ENCODE data around the gene MS4A2.
"Not testable (repeated sequence)": the region's sequence is repeated elsewhere in the genome, so short reads cannot be mapped to it uniquely, and the experiment has no call there.

DNA sequence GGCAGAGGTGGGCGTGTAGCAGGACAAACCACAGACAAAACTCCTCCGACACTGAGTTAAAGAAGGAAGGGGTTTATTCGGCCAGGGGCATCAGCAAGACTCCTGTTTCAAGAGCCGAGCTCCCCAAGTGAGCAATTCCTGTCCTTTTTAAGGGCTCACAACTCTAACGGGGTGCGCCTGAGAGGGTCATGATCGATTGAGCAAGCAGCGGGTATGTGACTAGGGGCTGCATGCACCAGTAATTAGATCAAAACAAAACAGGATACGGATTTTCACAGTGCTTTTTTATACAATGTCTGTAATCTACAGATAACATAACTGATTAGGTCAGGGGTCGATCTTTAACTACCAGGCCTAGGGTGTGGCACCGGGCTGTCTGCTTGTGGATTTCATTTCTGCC, 12.9 kb downstream of the MS4A2 start:
- TF ChIP-seq EZH2 (IDR thresholded peaks at IDR 0.05; ENCODE audit: low read length, unreplicated experiment); EZH2phosphoT487 (IDR thresholded peaks at IDR 0.05; ENCODE audit: borderline replicate concordance, low read length): not testable (repeated sequence)
- TF ChIP-seq, protein P1, sequence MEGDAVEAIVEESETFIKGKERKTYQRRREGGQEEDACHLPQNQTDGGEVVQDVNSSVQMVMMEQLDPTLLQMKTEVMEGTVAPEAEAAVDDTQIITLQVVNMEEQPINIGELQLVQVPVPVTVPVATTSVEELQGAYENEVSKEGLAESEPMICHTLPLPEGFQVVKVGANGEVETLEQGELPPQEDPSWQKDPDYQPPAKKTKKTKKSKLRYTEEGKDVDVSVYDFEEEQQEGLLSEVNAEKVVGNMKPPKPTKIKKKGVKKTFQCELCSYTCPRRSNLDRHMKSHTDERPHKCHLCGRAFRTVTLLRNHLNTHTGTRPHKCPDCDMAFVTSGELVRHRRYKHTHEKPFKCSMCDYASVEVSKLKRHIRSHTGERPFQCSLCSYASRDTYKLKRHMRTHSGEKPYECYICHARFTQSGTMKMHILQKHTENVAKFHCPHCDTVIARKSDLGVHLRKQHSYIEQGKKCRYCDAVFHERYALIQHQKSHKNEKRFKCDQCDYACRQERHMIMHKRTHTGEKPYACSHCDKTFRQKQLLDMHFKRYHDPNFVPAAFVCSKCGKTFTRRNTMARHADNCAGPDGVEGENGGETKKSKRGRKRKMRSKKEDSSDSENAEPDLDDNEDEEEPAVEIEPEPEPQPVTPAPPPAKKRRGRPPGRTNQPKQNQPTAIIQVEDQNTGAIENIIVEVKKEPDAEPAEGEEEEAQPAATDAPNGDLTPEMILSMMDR (conservative IDR thresholded peaks at IDR 0.05; ENCODE audit: low read depth, low read length), result not testable (repeated sequence)
